ENCODE data around the gene FOXF2.

- no peak for TF ChIP-seq POLR2A (IDR thresholded peaks at IDR 0.05)
- TF ChIP-seq CTCF (IDR thresholded peaks at IDR 0.05), result peak; percentile 69 to 95 (median 91)
Observed at GRCh38 chr6:1381481-1382330, 7.7 kb upstream of the FOXF2 start.
